Measurements from ENCODE around the gene PBLD. TPM values are rescaled to one million over a fixed set of nuclear protein-coding genes. Genes with fewer than 3 reads are reported as not detected.

PBLD gene
- total RNA-seq, 4 donors from 2014 or later = 5.7 to 9.5 (median 8.0) TPM

GRCh38 chr10:68345621-68346020, 12.9 kb upstream of the PBLD start:
- H3K27me3 ChIP-seq = no peaks in the 10 kb centered on the region
- no peaks in the 10 kb centered on the region for H3K9me3 ChIP-seq
- 84 to 85% methylated on average over 4 of the region's 4 CpGs for WGBS, 2 donors (ENCODE audit: low coverage in 1 of 2)
- H3K27ac ChIP-seq = no peak overlapping the region
- no peak for ATAC-seq
- H3K36me3 ChIP-seq = peaks cover 13 to 93% of the 10 kb centered on the region in 2 donors
- H3K4me3 ChIP-seq = no peak overlapping the region
- H3K4me1 ChIP-seq = peaks cover 0 to 4% (median 0%) of the 10 kb centered on the region in 3 donors
- TF ChIP-seq POLR2AphosphoS5 (IDR thresholded peaks at IDR 0.05) (no peak), POLR2A (IDR thresholded peaks at IDR 0.05) (no peak), EP300 (IDR thresholded peaks at IDR 0.05) (no peak), CTCF (IDR thresholded peaks at IDR 0.05) (no peak)

GRCh38 chr10:68342909-68343516, 10.3 kb upstream of the PBLD start:
- Histone ChIP-seq H3K4me1 (peaks cover 0 to 25% (median 5%) of the 10 kb centered on the region in 3 donors), H3K27ac (no peak overlapping the region), H3K4me3 (no peak overlapping the region), H3K9me3 (no peaks in the 10 kb centered on the region), H3K27me3 (no peaks in the 10 kb centered on the region), H3K36me3 (peaks cover 23 to 95% of the 10 kb centered on the region in 2 donors)
- no peak for ATAC-seq
- TF ChIP-seq CTCF (IDR thresholded peaks at IDR 0.05) = no peak
- TF ChIP-seq POLR2AphosphoS5 (IDR thresholded peaks at IDR 0.05) = no peak
- TF ChIP-seq POLR2A (IDR thresholded peaks at IDR 0.05) = no peak
- TF ChIP-seq EP300 (IDR thresholded peaks at IDR 0.05) = no peak
- WGBS, 2 donors (ENCODE audit: low coverage in 1 of 2) = 79 to 80% methylated on average over 3 of the region's 3 CpGs

- TF ChIP-seq POLR2AphosphoS5 (IDR thresholded peaks at IDR 0.05) = no peak
- no peak for TF ChIP-seq POLR2A (IDR thresholded peaks at IDR 0.05)
- Histone ChIP-seq H3K9me3 (no peaks in the 10 kb centered on the region), H3K27ac (no peak overlapping the region), H3K4me3 (no peak overlapping the region), H3K27me3 (no peaks in the 10 kb centered on the region), H3K4me1 (peaks cover 7 to 50% (median 20%) of the 10 kb centered on the region in 3 donors), H3K36me3 (peaks cover 17 to 71% of the 10 kb centered on the region in 2 donors)
- no peak for ATAC-seq
- WGBS, 2 donors (ENCODE audit: low coverage in 1 of 2) = 84 to 85% methylated on average over 4 to 7 of the region's 8 CpGs
Observed at GRCh38 chr10:68340358-68341080, 7.8 kb upstream of the PBLD start.

- H3K4me3 ChIP-seq = peak overlapping the region in 1 of 2 donors; percentile 81
- no peaks in the 10 kb centered on the region for H3K27me3 ChIP-seq
- ATAC-seq = no peak
- peaks cover 17 to 36% of the 10 kb centered on the region in 2 donors for H3K36me3 ChIP-seq
- TF ChIP-seq EP300 (IDR thresholded peaks at IDR 0.05) = no peak
- no peak for TF ChIP-seq POLR2A (IDR thresholded peaks at IDR 0.05)
- no peak for TF ChIP-seq POLR2AphosphoS5 (IDR thresholded peaks at IDR 0.05)
- TF ChIP-seq CTCF (IDR thresholded peaks at IDR 0.05) = no peak
- 60 to 63% methylated on average over 7 of the region's 7 CpGs for WGBS, 2 donors (ENCODE audit: low coverage in 1 of 2)
- peaks cover 7 to 66% (median 20%) of the 10 kb centered on the region in 3 donors for H3K4me1 ChIP-seq
- no peak overlapping the region for H3K27ac ChIP-seq
- no peaks in the 10 kb centered on the region for H3K9me3 ChIP-seq
Observed at GRCh38 chr10:68336754-68337351, 4.1 kb upstream of the PBLD start.

GRCh38 chr10:68334672-68335467, 2.1 kb upstream of the PBLD start:
- Histone ChIP-seq H3K9me3 (no peaks in the 10 kb centered on the region), H3K4me3 (peak overlapping the region; percentile 81 to 91), H3K36me3 (peaks cover 10 to 16% of the 10 kb centered on the region in 2 donors), H3K27ac (peak overlapping the region in 2 of 4 donors; percentile 20 to 99), H3K4me1 (peaks cover 7 to 70% (median 20%) of the 10 kb centered on the region in 3 donors), H3K27me3 (no peaks in the 10 kb centered on the region)
- 0 to 2% methylated on average over 4 to 8 of the region's 8 CpGs for WGBS, 2 donors (ENCODE audit: low coverage in 1 of 2)
- ATAC-seq = no peak
- TF ChIP-seq POLR2AphosphoS5 (IDR thresholded peaks at IDR 0.05) (no peak), EP300 (IDR thresholded peaks at IDR 0.05) (no peak), CTCF (IDR thresholded peaks at IDR 0.05) (no peak), POLR2A (IDR thresholded peaks at IDR 0.05) (no peak)

Measured in gastroesophageal sphincter (tissue), 4 donors.